Stimulated activated CD4-positive, alpha-beta T cell treated with anti-CD3 and anti-CD28 coated beads, Interleukin-4, amount 100 ng/mL, for 24 hours (primary cell): ENCODE measurements around the gene ADCY1.

Source experiments
- DNase-seq: peaks from one replicate; pipeline ENCODE4 v3.0.0-alpha.2; 2020

Gene ADCY1

DNA sequence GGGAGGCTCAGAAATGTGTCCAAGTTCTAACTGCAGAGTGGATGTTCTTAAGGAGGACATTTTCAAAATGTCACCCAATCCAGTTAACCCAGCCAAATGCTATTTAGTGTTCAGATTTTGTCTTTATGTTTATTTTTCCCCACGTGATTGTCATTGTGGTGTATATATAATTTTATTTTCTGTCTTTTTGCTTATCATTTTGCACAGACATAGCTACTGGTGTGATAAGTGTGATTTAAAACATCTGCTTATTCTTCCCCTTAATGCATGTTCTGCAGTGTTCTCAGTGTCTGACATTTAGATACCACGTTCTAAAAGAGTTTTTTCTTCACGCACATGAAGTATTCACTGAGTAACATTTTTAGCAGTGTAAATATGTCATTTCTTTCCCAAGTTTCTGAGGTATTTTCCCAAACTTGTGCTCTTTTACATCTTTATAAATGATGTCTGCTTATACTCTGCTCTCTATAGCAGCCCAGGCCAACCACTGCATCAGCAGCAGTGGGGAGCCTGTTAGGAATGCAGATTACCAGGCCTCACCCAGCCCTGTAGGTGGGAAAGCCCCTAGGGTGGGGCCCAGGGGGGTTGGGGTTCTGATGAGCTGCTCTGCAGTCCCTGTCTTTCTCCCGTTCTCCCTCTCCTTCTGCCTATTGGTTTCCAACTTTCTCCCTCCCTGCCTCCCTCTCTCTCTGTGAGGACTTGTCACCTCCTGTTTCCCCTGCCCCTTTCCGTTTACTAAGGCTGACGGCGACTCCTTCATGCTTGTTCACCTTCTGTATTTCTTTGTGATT, 20.8 kb downstream of the ADCY1 start:
- no peak for DNase-seq

DNA sequence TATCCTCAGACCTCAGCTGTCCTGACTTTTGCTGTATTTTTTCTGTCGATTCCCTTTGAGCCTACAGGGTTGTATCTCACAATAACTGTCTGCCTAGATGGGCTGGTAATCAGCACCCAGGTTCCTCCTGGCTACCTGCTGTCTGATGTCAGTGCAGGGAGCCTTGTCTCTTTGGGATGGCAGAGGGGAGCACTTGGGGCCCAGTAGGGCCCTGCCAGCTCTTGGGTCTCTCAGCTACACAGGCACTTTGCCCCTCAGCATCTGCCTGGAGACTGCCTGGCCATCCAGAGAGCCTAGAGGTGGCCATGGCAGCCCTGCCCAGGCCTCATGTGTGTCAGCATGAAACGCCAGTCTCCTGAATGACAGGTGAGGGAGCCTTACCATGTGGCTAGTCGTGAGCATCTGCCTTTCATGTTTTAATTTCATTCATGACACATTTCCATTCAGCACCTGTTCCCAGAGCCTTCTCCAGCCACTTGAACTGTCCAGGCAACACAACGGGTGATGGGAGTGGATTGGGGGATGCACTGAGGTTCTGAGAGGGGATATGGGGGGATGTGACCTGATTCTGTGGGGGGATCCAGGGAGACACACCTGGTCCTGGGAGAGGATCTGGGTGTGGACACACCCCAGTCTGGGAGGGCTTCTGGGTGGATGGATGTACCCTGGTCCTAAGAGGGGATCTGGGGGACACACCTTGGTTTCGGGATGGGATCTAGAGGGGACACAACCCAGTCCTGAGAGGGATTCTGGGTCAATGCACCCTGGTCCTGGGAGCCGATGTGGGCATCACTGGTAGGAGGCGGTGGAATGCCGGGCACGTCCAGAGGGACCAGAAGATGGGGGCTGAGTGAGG, 21.9 kb downstream of the ADCY1 start:
- DNase-seq, result no peak

DNA sequence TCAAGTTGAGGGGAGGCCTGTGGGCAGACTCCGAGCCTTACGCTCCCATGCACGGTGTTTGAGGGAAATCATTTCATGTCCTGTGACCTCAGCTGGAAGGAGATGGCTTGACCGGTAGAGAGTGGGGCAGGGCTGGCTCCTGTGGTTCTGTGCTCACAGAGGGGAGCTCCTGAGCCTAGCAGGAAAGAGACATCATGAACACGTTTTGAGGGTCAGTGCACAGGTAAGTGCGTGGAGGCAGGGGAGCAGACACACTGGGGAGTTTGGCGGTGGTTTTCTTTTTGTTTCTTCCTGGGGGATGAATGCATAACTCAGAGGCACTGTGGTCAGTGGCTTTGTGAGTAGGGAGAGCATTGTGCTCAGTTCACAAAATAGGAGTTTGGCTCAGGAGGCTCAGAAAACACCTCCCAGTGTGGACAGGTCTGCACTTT, 22.5 kb downstream of the ADCY1 start:
- no peak for DNase-seq

DNA sequence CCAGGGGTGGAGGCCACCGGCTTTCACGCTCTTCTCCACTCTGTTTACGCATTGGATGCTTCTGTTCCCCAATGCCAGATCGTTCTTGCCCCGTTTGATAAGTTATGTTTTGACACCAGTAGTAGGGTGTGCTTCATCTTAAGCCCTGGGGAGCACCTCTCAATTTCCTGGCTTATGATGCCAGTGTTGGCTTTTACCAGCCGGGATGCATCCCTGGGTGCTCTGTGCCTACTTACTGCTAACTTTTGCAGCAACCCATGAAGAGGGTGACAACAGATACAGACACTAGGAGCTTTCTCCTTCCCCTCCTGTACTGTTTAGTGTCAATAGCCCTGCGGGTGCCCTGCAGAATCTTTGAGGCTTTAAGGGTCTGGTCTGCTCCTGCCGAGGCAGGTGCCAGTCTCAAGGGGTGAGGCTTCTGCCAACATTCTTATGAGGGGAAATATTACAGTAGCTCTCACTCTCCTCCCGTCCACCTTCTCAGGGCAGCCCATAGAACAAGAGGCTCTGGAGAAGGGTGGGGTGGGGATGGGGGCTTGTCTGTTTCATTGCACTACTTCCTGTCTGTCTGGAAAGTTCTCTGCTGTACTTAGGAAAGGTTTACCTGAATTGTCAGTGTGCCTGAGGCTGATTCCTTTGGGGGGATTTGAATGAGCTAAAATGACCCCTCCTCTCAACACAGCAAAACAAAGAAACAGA, 23.3 kb downstream of the ADCY1 start:
- no peak for DNase-seq

DNA sequence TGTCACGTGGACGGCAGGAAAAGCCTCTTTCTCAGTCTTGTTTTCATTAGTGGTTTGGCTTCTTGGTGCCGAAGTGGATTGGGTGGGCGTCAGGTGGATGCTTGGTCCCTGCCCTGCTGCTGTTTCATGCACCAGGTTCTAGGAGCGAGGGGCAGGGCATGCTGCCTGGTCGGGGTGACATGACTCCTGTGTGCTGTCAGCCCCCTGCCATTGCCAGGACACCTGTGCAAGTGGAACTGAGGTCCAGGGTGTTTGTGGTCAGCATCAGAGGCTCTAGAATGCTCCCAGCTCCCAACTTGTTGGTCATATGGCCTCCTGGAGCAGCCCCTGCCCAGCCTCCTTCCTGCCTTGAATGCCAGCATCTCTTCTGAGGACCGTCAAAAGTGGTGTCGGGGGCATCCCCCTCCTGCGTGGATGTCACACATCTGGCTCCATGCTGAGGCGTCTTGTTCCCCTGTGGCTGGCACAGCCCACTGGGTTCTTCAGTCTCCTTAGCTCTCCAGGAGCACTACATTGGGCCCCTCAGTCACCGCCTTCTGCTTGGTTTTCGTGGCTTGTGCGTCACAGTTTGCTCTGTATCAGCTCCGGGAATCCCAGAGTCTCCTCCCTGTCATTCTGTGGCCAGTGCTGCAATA, 24.8 kb downstream of the ADCY1 start:
- no peak for DNase-seq

DNA sequence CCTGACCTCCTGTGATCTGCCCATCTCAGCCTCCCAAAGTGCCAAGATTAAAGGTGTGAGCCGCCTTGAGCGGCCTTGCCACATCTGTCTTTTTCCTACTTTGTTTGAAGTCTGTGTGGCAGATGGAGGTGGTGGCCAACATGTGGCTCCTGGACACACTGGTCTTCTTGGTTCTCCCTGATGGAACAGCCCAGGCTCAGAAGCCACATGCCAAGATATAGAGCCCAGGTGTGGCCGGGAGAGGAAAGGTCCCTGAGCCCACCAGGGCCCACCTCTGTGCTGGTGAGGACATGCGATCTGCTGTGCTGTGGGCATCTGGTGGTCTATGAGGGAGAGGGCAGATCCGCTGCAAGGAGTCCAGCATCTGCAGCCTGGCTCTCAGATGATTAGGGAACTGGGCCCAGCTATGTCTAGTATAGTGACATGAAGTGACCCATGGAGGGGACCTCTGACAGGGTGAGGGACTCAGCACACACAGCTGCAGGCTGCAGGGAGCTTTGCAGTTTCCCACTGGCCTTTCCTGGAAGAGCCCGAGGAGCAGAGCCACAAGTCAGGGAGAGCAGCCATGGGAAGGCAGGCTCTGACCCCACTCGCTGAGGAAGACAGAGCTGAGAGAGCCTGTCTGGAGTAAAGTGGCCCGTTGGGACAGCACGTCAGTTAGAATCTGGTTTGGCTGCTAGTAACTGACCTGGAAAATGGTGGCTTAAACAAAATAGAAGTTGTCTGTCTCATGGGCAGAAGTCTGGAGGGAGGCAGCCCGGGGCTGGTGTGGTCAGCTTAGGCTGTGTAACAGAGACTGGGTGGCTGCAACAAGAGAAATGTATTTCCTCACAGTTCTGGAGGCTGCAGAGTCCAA, 25.9 kb downstream of the ADCY1 start:
- DNase-seq, result no peak

DNA sequence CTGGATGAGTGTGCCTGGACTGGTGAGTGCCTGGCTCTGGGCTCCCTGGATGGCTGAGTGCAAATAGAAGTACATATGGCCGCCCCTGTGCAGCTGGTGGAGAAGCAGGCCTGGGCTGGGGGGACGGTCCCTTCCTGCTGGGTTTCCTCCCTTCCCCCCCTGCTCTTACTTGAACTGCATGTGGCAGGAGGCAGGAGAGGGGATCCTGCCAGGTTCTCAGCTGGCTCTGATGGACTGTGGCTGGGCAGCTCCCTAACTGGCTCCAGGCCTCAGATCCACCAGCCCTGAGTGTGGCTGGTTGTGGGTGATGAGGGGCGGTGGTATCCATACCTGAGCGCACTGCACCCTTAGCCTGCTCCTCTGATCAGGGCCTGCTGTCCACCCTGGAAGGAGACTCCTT, 26.9 kb downstream of the ADCY1 start:
- no peak for DNase-seq

DNA sequence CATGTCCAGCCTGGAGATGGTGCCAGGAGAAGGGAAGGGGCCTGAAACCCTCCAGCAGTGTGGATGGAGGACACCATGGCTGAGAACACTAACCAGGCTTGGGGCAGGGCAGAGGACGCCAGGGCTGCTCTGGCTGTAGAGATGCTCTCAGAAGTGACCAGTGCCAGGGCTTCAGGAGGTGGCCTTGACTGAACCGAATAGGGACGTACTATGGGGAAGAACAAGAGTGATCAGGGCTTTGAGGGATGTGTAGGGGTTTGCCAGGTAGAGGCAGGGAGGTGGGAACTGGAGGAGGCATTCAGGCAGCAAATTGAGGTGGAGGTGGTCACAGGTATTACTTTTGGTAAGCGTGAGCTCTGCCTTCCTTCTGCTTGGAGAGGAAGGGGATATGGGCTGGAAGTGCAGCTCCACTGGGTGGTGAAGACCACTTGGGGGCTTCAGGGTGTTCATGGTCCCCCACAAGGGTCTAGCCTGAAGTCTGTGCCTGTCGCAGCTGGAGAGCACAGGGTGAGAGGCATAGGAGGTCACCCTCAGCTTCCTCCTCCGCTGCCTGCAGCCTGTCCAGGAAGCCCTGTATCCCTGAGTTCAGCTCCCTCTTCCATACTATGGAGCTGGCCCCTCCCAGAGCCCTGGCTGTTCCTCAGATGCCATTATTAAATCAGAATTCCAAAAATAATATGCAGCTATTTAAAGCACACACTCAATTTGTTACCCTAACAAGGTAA, 27.8 kb downstream of the ADCY1 start:
- peak; percentile 2 for DNase-seq

DNA sequence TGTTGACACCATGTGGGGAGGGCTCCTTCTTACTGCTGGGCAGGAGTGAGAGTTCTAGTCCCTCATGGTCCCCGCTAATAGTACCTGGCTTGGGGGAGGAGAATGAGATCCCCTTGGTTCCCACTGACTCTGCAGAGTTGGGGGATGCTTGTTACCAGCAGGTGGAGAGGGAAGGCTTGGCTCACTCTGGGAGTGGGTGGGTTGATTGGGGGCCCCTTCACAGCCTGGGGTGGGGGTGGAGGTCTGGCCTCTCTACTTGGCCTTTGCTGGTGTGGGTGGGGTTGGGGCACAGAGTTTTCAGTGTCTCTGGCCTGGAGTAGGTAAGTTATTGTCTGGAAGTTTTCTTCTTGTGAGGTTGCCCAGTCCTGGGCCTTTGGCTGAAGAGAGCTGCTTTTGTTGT, 31.9 kb downstream of the ADCY1 start:
- no peak for DNase-seq

DNA sequence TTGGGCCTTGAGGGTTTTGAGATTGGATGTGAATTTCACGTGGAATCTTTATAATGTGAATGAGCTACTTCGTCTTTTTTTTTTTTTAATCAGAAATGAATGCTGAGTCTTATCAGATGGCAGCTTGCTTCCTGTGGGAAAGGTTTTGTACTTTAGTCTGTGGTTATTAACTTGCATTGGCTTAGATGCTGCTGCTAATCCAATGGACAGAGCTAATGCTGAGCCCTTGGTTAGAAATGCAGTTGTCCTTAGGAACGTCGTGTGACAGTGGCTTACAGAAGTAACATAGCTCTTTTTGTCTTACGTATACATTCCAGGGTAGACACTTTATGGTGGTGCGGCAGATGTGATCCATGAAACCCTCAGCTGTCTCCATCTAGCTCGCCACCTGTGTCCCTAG, 32.8 kb downstream of the ADCY1 start:
- no peak for DNase-seq

DNA sequence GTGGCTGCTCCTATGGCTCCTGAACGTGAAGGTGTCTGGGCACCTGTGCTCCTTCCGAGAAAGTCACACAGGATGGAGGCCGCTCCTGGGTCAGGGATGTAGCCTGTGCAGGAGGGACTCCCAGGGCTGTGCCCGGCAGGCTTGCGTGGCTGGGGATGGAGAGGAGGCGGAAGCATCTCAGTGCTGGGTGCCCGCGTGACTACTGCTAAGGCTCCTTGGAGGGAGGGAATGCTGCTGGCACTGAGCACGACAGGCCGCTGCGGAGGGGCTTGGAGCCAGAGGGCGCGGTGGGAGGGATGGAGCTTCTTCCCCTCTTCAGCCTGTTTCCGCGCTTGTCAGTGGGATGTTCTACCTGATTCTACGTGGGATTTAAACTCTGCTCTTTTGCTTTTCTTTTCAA, 35.0 kb downstream of the ADCY1 start:
- no peak for DNase-seq

DNA sequence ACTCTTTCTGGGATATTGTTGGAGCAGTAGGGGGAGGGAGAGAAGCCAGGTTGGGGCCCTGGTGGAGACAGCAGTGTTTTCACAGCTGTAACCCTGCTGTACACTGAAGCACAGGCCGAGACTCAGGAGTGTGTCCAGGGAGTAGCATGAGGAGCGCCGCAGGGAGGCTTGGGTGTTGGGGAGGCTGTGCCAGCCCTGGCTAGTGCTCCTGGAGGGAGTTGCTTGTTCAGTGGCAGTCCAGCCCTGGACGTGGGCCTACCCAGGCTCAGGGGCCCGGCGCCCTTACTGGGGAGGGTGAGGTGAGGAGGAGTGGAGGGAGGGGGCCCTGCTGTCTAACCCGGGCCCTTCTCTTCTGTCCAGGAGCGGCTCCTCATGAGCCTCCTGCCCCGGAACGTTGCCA, 35.9 kb downstream of the ADCY1 start:
- DNase-seq, result no peak

DNA sequence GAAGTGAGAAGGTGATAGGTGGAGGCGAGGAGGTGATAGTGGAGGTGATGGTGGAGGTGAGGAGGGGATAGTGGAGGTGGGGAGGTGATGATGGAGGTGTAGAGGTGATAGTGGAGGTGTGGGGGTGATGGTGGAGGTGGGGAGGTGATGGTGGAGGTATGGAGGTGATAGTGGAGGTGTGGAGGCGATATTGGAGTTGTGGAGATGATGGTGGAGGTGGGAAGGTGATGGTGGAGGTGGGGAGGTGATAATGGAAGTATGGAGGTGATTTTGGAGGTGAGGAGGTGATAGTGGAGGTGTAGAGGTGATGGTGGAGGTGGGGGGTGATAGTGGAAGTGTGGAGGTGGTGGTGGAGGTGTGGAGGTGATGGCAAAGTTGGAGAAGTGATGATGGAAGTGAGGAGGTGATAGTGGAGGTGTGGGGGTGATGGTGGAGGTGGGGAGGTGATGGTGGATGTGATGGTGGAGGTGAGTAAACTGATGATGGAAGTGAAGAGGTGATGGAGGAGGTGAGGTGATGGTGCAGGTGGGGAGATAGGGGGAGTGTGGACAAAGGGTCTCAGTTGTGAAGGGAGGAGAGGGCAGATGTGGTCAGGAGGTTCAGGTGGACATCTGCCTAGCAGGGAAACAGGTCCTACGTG, 36.6 kb downstream of the ADCY1 start:
- DNase-seq, result no peak

DNA sequence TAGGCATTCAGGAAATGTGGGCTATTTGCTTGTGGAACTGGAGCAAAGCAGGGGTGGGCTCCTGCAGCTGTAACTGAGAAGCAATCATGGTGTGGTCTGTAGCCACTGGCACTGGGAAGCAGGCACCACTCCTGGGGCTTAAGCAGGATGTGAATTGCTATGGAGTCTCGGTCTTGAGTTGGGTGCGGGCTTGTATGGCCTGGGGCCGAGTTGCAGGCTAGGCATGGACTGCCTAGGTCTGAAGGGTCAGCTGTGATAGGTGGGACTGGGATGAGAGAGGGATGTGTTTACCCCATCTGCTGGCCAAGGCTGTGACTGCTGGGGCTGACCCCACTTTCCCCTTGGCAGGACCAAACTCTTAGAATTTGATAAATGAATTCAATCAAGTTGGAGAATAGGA, 43.0 kb downstream of the ADCY1 start:
- no peak for DNase-seq

DNA sequence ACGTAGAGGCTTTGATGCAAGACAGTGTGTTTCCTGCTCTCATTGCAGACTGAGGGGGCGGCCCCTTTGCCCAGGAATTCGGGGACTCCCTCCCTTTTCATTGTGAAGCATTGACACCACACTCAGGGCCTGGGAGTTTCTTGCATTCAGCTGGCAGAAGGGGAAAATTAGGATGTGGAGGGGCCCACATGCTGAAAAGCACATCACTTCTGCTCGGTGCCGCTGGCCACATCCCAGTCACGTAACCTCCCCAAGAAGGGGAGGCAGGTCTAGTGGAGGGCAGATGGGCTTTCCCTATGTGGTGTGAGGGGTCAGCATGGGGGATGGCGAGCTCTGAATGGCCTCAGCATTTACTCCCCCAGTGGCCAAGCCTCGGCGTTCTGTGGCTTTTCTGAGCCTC, 47.9 kb downstream of the ADCY1 start:
- no peak for DNase-seq

DNA sequence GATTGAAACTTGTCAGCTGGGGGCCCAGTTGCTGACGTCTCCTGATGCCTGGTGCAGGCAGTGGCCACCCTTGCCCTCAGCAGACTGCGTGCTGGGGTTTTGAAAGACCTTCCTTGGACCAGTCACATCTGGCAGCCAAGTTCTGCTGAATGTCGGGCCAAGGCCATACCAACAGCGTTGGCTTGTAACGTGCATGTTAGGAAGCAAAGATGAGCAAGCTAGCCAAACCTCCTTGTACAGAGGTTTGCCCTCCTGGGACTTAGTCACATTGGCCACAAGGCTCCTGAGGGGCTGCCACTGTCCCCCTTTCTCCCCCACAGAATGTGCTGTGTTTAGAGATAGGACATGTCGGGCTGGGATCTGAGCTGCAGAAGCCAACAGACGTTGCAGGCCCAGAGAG, 49.0 kb downstream of the ADCY1 start:
- no peak for DNase-seq

DNA sequence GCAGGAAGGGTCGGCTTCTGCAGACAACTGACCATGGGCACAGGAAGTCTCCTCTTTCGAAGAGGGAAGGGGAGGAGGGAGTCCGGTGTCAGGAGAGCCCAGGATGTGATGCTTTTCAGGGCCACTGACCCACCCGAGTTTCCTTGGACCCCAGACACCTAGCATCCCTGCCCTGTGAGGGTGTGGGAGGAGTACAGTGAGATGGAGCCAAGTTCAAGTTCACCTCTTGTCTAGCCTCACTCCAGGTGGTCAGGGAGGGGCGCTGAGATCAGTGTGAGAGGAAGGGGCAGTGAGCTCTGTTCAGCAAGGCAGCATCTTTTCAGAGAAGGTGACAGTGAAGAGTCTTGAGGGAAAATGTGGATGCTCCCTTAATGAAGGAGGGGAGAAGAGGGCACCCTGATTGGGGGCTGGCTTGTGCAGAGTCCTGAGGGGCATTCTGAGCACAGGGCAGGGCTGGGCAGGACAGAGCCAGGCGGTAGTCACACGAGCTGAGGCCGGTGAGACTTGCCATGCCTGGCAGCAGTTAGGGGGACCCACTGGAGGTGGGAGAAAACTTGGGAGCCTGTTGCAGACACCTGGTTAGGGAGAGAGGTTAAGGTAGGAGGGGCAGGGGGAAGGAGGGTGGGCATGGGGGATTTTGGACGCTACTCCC, 49.7 kb downstream of the ADCY1 start:
- no peak for DNase-seq

DNA sequence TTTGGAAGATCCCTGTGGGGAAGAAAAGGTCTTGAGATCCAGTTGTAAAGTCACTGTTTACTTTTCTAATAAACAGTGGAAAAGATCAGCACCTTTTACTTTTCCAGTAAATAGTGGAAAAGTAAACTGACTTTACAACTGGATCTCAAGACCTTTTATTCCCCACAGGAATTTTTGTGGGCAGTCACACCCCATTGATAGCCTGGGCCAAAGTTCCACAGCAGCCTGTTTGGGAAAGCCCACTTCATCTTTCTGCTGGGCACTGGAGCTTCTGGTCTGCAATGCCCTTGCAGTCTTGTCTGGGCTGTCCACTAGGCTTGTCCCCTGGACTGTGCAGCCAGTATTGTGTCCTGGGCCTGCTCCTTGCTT, 50.2 kb downstream of the ADCY1 start:
- DNase-seq, result no peak

DNA sequence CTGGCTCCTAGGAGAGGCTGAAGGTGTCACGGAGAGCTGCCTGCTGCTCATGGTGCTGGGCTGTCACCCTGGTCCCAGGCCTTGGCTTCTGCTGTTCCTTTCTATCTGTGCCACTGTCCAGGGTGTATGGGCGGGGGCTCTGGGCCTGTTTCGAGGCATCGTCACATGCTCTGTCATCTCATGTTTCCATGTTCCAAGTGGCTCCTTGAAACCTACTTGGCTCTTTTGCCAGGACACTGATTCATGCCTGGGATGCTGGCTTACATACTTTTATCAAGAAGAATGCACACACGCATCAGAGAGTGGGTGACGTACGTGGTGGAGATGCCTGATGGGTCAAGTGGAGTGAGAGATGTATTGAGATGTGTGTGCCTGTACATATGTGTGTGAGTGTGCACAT, 50.9 kb downstream of the ADCY1 start:
- DNase-seq, result no peak

DNA sequence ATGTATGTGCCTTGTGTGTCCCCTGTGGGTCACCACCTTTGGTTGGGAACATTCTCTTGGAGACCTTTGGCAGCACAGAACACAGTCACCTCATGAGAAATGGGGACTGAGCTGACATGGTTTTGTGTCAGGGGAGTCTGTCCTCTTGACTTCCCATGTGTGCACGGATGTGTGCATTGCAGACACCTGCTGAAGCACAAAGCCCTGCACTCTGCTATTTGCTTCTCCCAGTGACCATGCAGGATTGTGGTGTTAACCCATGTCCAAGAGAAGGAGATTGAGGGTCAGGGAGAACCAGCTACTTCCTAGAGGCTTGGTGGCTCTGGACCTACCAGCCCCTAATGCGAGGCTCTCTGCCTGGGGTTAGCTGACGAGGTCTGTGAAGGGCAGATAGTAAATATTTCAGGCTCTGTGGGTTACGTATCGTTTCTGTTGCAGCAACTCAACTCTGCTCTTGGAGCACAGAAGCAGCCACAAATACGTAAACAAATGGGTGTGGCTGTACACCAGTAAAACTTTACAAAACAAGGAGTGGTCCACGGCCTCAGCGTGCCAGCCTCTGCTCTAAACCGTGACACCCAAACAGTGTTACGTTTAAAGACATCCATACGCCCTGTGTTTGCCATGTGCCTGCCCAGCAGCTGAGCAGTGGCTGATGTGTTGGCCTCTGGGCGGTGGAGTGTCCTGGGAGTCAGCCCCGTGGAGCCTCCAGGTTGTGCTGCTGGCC, 51.7 kb downstream of the ADCY1 start:
- DNase-seq, result no peak
